DMS153 (cell line): ENCODE data around the gene PPY.
"Not testable (repeated sequence)": the region's sequence is repeated elsewhere in the genome, so short reads cannot be mapped to it uniquely, and the experiment has no call there.

Source experiments
- DNase-seq: peaks from one replicate; lab custom pipeline; 2025; lab: John Stamatoyannopoulos, UW

The PPY gene, protein sequence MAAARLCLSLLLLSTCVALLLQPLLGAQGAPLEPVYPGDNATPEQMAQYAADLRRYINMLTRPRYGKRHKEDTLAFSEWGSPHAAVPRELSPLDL

DNA sequence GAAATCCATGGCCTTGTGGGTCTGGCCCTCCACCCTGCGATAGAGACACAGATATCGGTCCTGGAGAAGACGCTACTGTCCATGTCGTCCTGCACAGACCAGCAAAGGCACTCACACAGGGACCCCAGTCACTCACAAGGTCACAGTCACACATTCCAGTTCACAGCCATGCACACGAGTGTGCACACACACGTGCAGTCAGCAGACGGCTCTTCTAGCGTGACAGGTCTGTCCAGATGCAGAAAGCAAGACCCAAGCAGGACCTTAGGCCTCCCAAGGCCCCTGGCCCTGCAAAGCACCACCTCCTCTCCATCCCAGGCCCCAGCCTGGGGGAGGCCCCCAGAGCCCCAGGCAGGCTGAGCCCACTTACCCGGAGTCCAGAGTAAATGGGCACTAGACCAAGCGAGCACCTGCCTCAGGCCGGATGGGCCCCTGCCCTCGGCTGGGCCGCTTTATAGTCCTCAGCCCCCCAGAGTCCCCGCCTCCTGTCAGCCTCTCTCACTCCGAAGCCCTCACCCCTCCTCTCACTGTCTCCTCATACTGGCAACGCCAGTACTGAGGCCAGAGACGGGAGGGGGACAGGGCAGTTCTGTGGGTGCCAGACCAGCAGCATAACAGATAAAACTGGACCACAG lies at the start of gene PPY:
Gene PPY, minus strand, starts transcription at position 426 of the 635 bp plus-strand sequence. CDS start 822 bp downstream, outside the sequence.
- DNase-seq: no peak

GRCh38 chr17:43988301-43988700 lies 46.0 kb upstream of the PPY start:
- DNase-seq: no peak

GRCh38 chr17:43987131-43988021 lies 45.1 kb upstream of the PPY start:
- no peak for DNase-seq

DNA sequence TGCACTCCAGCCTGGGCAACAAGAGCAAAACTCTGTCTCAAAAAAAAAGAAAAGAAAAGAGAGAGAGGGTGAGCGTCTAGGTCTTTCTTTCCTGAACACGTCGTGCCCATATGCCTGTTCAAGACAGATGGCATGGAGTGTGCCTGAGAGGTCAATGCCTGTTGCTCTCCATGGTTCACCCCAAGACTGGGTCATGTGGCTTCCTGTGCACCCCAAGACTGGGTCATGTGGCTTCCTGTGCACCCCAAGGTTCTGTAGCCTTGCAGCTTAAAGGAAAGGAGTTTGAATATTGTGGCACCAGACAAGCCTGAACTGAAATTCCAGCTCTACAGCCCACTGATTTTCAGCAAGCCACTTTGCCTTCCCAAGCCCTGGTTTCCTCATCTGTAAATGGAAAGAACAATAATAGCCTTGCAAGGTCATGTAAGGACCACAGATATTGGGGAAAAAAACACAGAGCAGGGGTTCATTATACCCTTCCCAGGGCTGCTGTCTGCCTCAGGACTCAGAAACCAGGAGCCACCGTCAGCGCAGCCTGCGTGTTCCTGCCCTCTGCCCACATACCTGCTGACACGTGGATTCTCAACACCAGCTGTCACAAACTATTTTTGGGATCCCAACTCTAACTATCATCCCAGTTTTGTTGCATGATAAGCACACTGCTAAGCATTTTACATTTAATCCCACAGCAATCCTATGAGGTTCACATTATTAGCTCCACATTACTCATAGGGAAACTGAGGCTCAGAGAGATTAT lies 44.1 kb upstream of the PPY start:
- DNase-seq: no peak

DNA sequence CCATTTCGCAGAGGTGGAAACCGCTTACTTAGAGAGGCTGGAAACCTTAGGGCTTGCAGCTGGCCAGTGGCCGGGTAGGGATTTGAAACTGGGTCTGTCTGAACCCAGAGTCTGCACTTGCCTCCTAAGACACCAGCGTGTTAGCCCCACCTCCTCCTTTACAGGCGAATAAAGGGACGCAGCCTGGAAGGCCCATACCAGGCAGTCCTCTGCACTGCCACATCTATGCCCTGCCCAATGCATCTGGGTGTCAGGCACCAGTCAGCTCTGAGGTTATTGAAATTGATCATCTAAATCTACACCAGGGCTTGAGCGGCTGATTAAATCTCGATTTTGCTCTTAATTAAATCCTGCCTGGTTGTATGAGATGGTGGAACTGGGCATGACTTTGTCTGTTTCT lies 42.2 kb upstream of the PPY start:
- DNase-seq: no peak

DNA sequence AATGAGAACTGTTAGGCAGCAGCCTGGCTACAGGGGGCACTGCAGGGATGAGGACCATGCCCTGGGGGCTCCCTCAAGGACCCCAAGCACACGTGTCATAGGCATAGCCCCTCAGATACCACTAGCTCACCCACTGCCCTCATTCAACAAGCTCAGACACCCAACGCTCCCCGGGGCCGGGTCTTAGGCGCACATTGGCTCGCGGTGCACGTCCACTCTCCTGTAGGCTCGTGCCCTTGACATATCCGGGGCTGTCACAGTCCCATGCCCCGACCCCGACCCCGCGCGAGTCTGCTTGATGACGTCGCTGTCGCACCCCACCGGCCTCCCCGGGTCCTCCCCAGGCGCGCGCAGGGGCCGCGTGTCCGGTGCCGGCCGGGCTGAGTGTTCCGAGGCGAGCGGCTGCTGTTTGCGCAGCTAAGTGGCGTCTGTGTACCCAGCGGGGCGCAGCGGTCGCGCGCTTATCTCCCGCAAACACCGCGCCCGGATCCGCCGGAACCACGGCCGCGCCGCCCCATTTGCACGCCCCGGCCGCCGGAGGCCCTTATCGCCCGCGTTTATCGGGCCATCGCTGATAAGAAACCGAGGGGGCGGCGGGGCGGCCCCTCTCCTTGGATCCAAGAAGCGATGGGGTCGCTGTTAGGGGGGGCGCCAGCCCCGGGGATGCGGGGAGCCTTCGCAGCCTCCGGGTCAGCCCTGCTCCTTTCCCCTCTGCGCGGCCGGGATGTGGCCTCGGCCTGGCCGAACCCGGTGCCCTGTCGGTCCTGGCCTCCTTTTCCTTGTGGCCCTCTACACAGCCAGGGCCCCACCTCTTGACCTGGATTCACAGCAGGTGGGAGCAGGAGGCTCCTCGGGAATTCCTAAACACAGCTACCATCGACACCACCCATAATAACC lies 41.5 kb upstream of the PPY start:
- no peak for DNase-seq

DNA sequence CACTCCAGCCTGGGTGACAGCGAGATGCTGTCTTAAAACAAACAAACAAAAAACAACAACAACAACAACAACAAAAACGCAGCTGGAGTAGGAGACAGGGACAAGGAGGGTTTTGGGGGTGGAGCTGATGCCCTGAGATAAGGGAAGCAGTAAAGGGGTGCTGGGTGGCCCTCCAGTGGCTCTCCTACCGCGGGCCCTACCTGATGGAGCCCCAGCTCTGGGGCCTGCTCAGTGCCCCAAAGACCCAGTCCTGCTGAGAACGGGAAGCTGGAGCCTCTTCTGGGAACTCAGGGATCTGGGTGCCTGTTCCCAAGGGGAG lies 40.9 kb upstream of the PPY start:
- no peak for DNase-seq

GRCh38 chr17:43982171-43982570 lies 39.9 kb upstream of the PPY start:
- no peak for DNase-seq

GRCh38 chr17:43979671-43980070 lies 37.4 kb upstream of the PPY start:
- no peak for DNase-seq

DNA sequence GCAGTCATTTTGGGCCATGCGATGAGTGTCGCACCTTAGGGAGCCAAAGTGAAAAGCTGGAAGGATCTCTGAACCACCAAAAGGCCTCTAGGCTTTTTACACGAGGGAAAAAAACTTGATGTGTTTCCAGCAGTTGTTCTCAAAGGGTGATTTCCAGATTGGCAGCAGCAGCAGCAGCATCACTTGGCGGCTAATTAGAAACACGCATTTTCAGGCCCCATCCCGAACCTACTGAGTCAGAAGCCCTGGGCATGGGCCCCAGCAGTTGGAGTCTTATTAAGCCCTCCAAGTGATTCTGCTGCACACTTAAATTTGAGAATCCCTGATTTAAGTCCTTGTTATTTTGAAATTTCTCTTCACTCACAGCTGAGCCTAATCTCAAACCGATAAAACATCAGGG lies 36.7 kb upstream of the PPY start:
- DNase-seq: no peak

- DNase-seq: no peak
Measured at GRCh38 chr17:43978078-43978477, 35.8 kb upstream of the PPY start.

GRCh38 chr17:43976963-43977837 lies 34.9 kb upstream of the PPY start:
- DNase-seq: no peak

GRCh38 chr17:43975898-43976297 lies 33.6 kb upstream of the PPY start:
- no peak for DNase-seq

GRCh38 chr17:43974382-43975266 lies 32.3 kb upstream of the PPY start:
- no peak for DNase-seq

DNA sequence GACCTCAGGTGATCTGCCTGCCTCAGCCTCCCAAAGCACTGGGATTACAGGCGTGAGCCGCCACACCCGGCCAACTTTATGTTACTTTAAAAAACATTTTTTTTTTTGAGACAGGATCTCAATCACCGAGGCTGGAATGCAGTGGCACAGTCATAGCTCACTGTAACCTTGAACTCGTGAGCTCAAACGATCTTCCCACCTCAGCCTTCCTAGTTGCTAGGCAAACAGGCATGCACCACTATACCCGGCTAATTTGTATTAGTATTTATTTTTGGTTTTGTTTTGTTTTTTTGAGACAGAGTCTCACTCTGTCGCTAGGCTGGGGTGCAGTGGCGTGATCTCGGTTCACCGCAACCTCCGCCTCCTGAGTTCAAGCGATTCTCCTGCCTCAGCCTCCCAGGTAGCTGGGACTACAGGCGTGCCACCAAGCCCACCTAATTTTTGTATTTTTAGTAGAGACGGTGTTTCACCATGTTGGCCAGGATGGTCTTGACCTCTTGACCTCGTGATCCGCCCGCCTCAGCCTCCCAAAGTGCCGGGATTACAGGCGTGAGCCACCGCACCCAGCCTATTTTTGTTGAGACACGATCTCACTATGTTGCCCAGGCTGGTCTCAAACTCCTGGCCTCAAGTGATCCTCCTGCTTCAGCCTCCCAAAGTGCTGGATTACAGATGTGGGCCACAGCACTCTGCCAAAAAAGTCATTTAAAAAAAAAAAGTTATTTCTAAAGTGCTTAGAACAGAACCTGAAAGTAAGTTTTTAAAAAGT lies 30.4 kb upstream of the PPY start:
- not testable (repeated sequence) for DNase-seq

- not testable (repeated sequence) for DNase-seq
Measured at GRCh38 chr17:43971436-43971835, 29.2 kb upstream of the PPY start.

DNA sequence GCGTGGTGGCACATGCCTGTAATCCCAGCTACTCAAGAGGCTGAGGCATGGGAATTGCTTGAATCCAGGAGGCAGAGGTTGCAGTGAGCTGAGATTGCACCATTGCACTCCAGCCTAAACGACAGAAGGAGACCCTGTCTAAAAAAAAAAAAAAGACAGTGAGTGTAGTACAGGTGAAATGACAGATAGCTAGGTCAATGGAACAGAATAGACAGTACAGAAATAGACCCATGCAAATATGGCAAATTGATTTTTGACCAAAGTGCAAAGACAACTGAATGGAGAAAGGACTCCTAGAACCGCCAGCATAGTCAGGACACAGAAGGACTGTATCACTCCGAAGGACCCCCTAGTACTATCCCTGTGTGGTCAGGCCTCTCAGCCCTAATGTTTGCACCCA lies 28.1 kb upstream of the PPY start:
- DNase-seq: no peak

DNA sequence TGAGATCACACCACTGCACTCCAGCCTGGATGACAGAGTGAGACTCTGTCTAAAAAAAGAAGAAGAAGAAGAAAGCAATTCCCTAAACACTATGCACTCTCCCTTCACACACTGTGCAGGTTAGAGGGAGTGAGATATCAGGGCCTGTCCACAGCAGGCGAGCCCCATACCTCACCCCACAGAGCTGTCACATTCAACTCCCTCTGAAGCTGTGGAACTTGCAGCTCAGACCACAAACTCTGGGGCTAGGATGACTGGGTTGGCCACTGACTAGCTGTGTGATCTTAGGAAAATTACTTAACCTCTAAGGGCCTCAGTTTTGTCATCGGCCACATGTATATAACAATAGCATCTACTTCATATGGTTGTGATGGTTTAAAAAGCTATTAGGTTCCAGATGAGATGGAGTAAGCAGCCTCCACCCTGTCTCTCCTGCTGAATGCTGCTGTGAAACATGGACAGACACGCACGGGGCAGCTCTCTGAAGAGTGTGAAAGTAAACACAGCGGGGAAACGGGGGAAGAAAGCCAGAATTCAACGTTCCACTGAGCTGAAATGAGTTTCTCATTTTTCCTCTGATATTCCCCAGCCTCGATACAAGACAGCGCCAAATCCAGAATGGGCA lies 25.1 kb upstream of the PPY start:
- DNase-seq: no peak
